ACC112 (cell line): ENCODE data around the gene APOB.

Experiments
- H2AFZ ChIP-seq: fragments of 200-600 bp; sonication (generic); one replicate; pipeline ENCODE4 v1.6.0; 2017; ENCODE audit warnings: antibody characterized with exemption, low read length; ENCODE audit not compliant: unreplicated experiment
- H3K27ac ChIP-seq: fragments of 200-600 bp; sonication (generic); 2 replicates; pipeline ENCODE4 v1.5.1; 2014; ENCODE audit warnings: low read depth, mild to moderate bottlenecking, antibody characterized with exemption, low read length, moderate library complexity
- H3K27me3 ChIP-seq: fragments of 200-600 bp; sonication (generic); 2 replicates; pipeline ENCODE4 v1.6.1; 2014; ENCODE audit warnings: mild to moderate bottlenecking, antibody characterized with exemption, low read length, moderate library complexity, mixed read lengths; ENCODE audit not compliant: insufficient read depth
- H3K36me3 ChIP-seq: fragments of 200-600 bp; sonication (generic); 2 replicates; pipeline ENCODE4 v1.6.1; 2016; ENCODE audit warnings: mild to moderate bottlenecking, antibody characterized with exemption, low read length, moderate library complexity, mixed read lengths; ENCODE audit not compliant: insufficient read depth
- H3K4me1 ChIP-seq: fragments of 200-600 bp; sonication (generic); one replicate; pipeline ENCODE4 v1.6.1; 2016; ENCODE audit warnings: low read length, mixed read lengths; ENCODE audit not compliant: insufficient read depth, unreplicated experiment, control insufficient read depth
- H3K4me3 ChIP-seq: fragments of 200-600 bp; sonication (generic); 2 replicates; pipeline ENCODE4 v1.5.1; 2014; ENCODE audit warnings: mild to moderate bottlenecking, low read depth, low read length
- H3K79me2 ChIP-seq: fragments of 200-600 bp; sonication (generic); one replicate; pipeline ENCODE4 v1.6.0; 2016; ENCODE audit warnings: low read length; ENCODE audit not compliant: control insufficient read depth, unreplicated experiment, insufficient read depth

APOB gene

DNA sequence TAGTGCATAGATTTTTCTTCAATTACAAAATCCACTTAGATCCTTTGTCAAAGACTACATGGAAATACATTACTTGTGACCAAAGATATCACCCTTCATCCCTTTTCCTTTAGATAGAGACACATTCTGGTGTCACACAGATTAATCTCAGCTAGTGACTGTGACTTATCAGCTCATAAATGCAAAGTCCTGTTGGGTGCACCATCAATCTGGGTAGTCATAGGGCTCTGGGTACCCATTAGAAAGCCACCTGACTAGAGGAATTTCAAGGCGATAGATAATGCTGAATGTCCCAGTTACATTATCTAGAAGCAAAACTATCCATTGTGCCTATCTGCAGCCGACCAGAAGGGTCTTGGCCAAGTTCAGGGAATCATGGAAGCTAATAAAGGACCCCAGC, 2.6 kb upstream of the APOB start:
- H3K27me3 ChIP-seq = peaks cover 19% of the 10 kb centered on the region; the same call in 1 of the 2 replicates
- H3K4me1 ChIP-seq = no peaks in the 10 kb centered on the region
- H3K4me3 ChIP-seq = no peak overlapping the region
- no peak overlapping the region for H3K27ac ChIP-seq
- no peak overlapping the region for H2AFZ ChIP-seq
- no peaks in the 10 kb centered on the region for H3K36me3 ChIP-seq
- no peaks in the 10 kb centered on the region for H3K79me2 ChIP-seq

DNA sequence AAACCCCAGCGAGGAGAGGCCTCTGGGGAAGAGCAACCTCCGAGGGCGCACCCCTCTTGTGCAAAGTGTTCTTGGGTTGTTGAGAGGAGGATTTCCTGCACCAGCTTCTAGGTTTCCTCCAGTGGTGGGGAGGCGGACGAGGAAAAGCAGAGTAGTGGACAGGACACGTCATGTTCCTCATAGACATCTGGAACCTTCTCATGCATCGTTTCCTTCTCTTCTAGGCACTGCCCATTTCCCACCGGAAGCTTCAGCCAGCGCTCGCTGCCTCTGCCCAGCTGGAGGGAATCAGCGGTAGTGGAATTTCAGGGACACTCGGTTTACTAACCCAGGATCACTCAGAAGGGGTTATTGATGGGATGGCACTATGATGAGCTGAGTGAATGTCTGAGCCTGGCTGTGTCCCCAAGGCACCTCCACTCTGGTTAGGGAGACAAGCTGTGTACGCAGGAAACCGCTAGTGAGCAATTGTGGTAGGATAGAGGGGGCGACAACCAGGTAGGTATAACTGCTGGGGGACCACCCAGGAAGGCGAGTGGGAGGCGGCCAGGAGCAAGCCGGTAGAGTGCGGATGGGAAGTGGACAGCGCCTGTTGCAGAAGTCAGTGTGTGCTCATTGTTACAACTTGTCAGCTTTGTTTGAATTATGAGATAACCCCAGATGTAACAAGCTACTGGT, 960 bp upstream of the APOB start:
- Histone ChIP-seq H3K79me2 (no peaks in the 10 kb centered on the region), H2AFZ (no peak overlapping the region), H3K27me3 (peaks cover 19% of the 10 kb centered on the region; the same call in 1 of the 2 replicates), H3K27ac (no peak overlapping the region), H3K4me1 (no peaks in the 10 kb centered on the region), H3K36me3 (no peaks in the 10 kb centered on the region), H3K4me3 (no peak overlapping the region)

DNA sequence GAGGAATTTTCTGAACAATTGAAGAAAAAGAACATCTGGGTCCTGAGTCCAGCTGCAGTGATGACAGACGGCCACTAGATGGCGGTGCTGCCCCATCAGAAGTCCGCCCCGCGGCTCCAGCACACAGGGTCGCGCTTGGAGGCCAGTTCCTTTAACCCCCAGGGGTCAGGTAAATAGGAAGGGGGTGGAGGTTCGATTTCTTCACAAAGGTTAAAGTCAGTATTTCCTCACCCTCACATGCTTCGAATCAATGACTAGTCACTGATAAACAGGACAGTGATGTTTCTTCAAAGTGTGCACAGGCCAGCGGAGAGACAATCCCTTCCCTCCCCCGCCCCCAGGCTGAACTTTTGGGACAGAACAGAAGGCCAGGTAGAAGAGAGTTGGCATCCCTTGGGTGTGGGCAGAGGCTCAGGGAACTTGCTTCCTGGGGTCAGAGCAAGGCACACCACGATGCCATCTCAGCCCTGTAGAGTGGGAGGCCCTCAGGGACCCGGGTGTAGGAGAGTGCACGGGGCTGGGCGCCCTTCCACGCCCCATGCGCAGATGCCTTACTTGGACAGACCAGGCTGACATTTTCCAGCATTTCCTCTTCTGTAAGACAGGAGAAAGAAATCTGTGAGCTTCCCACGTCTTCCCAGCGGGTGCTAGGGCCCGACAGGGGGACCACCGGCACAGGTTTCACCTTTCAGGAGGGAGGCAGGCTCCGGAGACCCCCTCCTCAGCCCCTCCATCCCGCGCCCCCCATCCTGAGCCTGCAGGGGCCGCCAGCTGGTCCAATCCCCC, 722 bp downstream of the APOB start:
- Histone ChIP-seq H3K27ac (no peak overlapping the region), H3K27me3 (peaks cover 19% of the 10 kb centered on the region; the same call in 1 of the 2 replicates), H3K4me3 (no peak overlapping the region), H3K79me2 (no peaks in the 10 kb centered on the region), H3K36me3 (no peaks in the 10 kb centered on the region), H3K4me1 (peaks cover 4% of the 10 kb centered on the region), H2AFZ (no peak overlapping the region)

DNA sequence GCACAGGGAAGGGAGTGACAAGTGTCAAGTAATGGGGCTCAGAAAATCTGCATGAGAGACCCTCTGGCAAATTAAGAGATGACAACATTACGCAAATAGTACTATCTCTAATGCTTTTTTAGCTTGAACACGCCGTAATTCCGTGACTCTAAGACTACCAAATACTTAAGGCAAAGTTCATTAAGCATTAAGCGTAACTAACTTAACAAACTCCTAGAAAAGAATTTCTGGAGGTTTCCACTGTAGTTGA, 1.2 kb downstream of the APOB start:
- Histone ChIP-seq H2AFZ (no peak overlapping the region), H3K4me1 (peaks cover 4% of the 10 kb centered on the region), H3K27me3 (peaks cover 19% of the 10 kb centered on the region; the same call in 1 of the 2 replicates), H3K27ac (no peak overlapping the region), H3K79me2 (no peaks in the 10 kb centered on the region), H3K36me3 (no peaks in the 10 kb centered on the region), H3K4me3 (no peak overlapping the region)

DNA sequence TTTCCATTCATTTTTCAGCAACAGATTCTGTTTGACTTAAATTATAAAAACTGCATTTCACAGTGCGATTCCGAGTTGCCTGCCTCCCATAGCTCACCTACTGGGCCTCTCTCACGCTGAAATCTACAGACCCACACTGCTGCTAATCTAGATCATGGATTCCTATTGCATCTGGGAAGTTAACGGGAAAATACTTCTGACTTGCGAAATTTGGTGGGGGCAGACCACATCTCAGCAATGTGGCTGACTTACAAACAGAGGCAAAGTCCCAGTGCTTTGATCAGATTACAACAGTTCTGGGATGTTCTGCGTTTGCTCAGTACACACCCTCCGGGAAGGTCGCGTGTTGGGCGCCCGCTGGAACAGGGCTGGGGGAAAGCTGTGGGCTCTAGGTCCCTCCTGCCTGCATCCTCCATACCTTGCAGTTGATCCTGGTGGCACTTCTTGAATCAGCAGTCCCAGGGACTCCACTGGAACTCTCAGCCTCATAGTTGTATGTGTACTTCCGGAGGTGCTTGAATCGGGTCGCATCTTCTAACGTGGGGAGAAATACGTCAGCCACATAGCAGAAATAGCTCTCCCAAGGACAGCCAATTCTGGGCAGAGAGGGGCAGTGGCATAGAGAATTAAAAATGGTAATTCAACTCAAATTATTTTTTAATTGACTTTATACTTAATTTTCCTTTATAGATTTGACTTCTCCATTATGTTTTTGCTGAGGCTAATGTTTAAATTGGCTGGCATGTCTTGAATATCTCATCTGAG, 1.7 kb downstream of the APOB start:
- Histone ChIP-seq H3K4me1 (peaks cover 4% of the 10 kb centered on the region), H3K79me2 (no peaks in the 10 kb centered on the region), H3K36me3 (no peaks in the 10 kb centered on the region), H2AFZ (no peak overlapping the region), H3K27ac (no peak overlapping the region), H3K27me3 (peaks cover 19% of the 10 kb centered on the region; the same call in 1 of the 2 replicates), H3K4me3 (no peak overlapping the region)

DNA sequence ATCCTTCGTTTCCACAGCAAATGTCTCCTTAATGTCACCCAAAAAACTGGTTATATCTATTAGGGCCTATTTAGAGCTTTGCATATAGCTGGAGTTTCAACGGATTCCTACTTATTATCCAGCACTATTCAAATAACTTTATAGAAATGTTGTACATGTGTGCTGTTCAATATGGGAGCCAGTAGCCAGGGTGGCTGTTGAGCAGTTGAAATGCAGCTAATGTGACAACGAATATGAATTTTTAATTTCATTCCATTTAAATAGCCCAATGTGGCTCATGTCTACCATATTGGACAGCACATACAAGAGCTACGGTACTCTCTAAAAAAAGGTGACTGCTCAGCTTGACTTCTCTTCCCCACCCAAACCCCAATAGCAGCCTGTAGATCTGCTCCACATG, 2.4 kb downstream of the APOB start:
- Histone ChIP-seq H2AFZ (no peak overlapping the region), H3K4me3 (no peak overlapping the region), H3K27ac (no peak overlapping the region), H3K27me3 (peaks cover 19% of the 10 kb centered on the region; the same call in 1 of the 2 replicates), H3K79me2 (no peaks in the 10 kb centered on the region), H3K36me3 (no peaks in the 10 kb centered on the region), H3K4me1 (peaks cover 4% of the 10 kb centered on the region)

DNA sequence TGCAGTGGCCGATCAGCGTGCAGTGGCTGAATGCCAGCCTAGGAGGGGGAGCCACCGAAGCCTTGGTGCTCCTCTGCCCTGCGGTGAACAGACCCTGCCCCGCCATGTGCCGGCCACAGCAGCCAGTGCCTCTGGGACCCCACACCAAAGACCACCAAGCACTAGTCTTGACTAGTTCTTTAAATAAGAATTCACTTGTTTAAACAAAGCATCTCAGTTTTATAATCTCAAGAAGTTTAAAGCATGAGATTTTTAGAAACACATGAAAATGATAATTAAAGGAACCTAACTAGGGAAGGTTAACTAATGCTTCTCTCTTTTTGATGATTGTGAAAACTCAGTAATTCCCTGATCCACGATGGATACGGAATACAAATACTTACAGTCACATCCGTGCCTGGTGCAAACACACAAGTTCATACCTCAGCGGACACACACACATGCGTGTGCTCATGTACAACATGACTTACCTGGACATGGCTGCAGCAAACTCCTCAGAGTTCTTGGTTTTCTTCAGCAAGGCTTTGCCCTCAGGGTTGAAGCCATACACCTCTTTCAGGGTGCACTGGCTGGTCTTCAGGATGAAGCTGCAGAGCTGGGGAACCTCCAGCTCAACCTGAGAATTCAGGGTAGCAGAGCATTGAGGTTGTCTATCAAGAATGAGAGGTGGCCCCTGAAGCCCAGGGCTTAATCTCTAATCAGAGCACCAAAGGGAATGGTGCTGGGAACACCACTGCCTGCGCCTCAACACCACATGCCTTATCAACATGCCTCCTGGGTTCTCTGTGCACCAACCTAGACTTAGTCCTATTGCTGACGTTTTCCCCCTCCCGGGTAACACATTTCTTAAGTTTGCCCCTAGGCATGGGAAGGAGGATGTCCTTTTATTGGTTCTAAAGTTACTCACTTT, 3.1 kb downstream of the APOB start:
- H3K79me2 ChIP-seq = no peaks in the 10 kb centered on the region
- H3K4me1 ChIP-seq = peaks cover 4% of the 10 kb centered on the region
- H3K36me3 ChIP-seq = no peaks in the 10 kb centered on the region
- H3K27me3 ChIP-seq = peaks cover 19% of the 10 kb centered on the region; the same call in 1 of the 2 replicates
- no peak overlapping the region for H3K27ac ChIP-seq
- H2AFZ ChIP-seq = no peak overlapping the region
- no peak overlapping the region for H3K4me3 ChIP-seq

DNA sequence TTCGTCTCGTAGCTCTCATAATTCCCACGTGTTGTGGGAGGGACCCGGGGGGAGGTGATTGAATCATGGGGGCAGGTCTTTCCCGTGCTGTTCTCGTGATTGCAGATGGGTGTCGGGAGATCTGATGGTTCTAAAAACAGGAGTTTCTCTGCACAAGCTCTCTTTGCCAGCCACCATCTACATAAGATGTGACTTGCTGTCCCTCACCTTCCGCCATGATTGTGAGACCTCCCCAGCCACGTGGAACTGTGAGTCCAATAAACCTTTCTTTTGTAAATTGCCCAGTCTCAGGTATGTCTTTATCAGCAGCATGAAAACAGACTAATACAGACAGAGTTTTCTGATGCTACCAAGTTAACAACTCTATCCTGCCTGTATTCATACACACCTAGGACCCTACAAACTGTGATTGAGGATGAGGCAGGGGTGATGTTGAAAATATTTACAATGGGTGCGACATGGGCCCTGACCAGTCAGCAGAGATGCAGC, 3.9 kb downstream of the APOB start:
- H3K4me1 ChIP-seq = peaks cover 4% of the 10 kb centered on the region
- no peaks in the 10 kb centered on the region for H3K36me3 ChIP-seq
- H3K27ac ChIP-seq = no peak overlapping the region
- H3K27me3 ChIP-seq = peaks cover 18% of the 10 kb centered on the region; the same call in 1 of the 2 replicates
- no peaks in the 10 kb centered on the region for H3K79me2 ChIP-seq
- H2AFZ ChIP-seq = no peak overlapping the region
- no peak overlapping the region for H3K4me3 ChIP-seq

DNA sequence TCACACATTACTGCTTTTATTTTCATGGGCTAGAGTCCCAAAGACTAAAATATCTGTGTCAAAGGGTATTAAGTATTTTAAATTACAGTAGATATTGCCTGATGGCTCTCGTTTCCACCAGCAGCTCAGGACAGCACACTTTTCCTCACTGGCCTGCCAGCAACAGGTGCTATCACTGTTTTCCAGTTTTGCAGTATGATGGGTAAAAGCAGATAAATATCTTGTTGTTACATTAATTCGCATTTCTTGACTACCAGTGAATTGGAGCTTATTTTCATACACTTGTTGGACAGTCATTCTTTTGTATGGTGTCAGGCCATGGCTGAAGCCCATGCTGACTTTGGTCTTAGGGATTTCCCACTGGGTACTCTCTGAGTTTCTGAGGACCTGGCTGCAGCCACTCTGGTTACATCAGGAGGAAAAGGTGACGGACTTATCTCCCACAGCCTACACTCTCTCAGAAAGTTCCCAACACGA, 4.8 kb downstream of the APOB start:
- H3K27ac ChIP-seq = no peak overlapping the region
- H3K4me3 ChIP-seq = no peak overlapping the region
- H3K79me2 ChIP-seq = no peaks in the 10 kb centered on the region
- H3K36me3 ChIP-seq = no peaks in the 10 kb centered on the region
- H2AFZ ChIP-seq = no peak overlapping the region
- peaks cover 9% of the 10 kb centered on the region; the same call in 1 of the 2 replicates for H3K27me3 ChIP-seq
- peaks cover 4% of the 10 kb centered on the region for H3K4me1 ChIP-seq
